GM18507 (cell line): ENCODE results near the gene FAM53B.

Source experiments
- DNase-seq: peaks from one replicate; pipeline ENCODE4 v3.0.0; 2011; ENCODE audit warnings: low read depth; ENCODE audit not compliant: insufficient read length; ENCODE audit errors: extremely low spot score
- FAIRE-seq: peaks from 2 replicates; lab custom pipeline; 2011; peaks lifted over from hg19 to GRCh38; lab: Jason Lieb, UNC

The FAM53B gene

DNA sequence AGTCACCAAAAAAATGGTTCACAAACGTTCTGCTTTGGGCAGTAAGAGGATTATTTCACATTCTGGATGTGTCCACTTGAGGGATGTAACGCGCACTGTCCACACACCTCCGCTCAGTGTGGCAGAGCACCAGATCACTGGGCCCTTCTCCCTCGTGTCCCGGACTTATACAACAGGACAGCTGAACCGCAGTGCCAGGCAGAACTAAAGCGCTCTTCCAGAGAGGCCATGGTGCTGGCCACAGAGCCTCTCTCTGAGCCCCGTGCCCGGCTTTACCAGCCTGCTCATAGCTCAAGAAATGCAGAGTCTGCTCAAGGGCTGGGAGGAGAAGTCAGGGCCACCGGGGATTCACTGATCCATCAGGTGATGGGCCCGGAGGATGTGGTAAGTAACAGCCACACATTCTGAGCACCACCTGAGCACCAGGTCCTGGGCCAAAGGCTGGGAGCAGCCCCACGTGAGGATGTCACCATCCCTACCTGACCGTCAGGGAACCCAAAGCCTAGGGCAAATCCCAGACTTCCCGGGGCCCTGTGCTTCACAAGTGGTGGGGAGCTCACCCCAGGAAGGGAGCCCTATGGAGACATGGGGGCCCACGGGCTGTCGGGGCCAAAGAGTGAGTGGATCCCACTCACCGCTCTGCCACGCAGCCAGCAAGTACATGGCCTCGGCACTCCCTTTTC, 74.9 kb downstream of the FAM53B start:
- FAIRE-seq (no peak), DNase-seq (no peak)

DNA sequence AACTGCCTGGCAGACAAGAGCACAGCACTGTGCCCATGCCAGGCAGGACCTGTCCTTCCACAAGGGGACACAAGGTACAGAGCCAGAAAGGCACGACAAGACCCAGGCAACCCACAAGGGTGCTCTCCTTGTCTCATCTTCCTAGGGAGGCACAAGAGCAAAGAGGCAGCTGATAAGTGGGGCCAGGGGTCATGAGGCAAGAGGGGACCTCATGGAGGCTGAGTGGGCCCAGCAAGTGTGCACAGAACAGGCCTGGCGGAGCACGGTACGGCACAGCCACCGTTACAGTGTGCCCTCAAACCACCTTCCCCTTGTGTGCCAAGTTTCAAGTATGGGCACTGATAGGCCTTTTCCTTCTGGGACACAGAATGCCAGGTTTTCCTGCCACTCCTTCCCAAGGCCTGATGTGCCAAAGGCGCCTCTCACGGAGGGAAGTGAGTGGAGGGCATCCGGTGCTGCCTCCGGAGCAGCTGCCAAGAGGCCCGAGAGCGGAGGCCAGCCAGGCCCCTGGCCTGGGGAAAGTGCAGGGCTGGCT, 75.6 kb downstream of the FAM53B start:
- FAIRE-seq (no peak), DNase-seq (no peak)

DNA sequence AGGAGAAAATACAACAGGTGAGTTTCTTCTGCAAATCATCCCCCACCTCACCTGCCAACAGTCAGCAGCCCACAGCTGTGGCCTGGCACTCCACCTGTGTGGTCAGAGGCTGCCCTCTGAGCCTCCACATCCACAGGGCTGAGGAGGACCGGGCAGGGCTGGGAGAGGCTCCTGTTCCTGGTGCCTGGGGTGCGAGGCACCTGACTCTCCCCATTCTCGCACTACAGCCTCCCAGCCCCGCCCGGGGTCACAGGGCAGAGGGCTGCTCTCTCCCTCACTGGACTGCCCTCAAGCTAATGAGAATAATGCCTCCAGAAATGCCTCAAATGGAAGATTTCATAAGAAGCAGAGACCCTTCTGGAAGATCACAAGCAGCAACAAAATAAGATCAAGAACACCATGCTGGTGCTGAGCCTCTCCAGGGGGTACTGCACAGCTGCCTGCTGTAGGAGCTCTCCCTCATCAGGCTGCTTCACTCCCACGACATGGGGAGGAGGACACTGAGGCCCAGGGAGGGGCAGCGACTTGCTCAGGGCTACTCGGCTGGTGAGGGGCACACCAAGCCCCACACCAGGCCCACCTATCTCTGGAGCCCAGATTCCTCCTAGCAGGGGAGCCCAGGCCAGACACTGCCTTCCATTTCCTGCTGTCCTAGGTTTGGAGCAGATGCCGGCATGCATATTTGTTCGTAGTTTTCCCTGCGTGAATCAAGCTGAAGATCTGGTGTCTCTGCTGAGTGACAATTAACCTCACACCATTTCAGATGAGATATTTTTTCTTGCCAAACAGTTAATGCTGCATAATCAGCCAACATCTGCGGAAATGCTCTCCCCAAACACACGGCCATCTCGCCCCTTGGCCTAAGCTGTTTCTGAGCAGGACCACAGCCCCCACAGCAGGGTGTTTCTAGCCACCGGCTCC, 76.5 kb downstream of the FAM53B start:
- DNase-seq (no peak), FAIRE-seq (no peak)

DNA sequence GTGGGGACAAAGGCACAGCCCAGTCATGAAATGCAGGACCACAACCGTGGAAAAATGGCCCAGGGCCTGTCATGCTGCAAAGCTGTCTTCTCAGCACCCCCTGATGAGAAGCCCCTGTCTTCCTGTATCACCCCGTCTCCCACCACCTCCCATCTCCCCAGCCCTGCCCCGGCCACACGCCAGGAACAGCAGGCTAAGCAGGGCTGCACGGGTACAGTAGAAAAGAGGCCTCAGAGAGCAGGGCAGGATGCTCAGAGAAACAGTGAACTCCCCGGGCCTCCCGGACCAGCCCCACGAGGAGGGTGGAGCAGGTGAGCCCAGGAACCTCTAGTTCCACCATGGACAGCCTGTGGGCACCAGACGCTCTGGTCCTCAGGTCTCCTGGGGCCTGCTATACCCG, 77.7 kb downstream of the FAM53B start:
- DNase-seq (no peak), FAIRE-seq (no peak)

DNA sequence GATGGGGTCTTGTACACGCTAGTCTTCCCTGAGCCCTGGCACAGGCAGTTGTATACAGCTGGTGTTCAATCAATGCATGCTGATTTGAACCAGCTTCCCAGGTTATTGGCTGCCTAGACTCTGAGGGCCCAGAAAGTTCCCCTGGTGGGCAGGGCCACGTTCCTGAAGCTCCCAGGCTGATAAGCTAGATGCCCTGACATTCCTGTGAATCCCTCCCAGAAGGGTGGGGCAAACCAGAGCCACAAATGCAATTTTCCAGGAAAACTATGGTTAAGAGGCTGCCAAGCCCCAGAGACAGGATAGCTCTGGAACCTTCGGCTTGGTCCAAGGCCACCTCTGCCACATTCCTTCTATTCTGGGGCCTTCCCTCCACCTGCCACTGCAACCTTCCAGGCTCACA, 78.2 kb downstream of the FAM53B start:
- no peak for FAIRE-seq
- DNase-seq: no peak

DNA sequence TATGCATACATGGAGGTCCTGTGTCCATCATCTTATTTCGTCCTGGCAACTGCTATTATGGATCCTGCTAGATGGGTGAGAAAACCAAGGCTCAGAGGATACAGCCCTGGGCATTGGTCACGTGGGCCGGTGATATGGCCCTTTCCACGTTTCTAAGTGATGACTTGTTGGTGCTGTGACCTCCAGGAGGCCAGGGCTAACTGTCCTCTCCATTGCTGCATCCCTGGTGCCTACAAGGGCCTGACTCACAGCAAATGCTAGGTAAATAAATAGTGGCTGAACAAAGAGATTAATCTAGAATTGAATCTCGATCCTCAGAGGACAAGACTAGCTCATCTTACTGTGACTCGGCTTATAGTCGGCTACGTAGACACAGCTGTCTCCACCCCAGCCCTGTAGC, 78.6 kb downstream of the FAM53B start:
- FAIRE-seq (no peak), DNase-seq (no peak)

DNA sequence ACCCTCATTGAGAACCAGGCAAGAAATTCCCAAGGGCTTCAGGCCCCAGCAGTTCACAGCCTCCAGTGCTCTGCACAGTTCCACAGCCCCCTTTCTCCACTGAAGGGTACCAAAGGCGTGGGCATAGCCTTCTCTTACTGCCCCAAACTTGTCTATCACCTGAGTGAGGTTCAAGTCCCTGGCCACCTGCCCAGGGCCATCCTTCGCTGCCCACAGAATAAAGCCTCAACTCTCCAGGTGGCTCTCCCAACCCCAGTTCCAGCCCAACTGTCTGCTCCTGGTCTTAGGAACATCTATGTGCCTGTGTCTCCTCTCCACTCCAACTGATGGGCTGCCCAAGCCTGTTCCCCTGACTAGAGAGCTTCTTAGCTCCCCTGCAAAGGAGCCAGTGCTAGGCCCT, 79.1 kb downstream of the FAM53B start:
- DNase-seq: no peak
- no peak for FAIRE-seq

DNA sequence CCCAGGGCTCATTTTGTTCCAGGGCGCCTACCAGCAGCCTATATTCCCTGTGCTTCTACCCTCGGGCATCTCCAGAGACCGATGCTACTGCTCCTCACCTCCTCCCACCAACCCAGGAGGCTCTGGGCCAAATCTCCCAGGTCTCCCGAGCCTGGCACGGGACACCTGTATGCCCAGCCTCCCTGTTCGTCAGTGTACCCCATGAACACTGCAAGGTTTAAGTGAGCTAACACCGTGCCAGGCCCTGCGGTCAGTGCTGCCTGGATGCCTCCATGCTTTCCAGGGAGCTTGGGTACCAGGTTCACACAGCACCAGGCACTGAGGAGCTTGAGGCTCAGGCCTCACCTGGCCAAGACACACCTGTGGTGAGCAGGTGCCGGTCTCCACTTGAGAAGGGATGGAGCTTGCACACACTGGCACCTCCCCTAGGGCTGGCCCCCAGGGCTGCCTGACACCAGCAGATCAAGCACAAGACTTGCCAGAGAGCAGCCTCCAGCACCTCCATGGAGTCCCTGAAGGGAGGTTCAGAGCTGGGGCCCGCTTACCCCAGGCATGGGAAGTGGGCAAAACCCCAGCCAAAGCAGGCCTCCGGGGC, 80.3 kb downstream of the FAM53B start:
- DNase-seq: no peak
- no peak for FAIRE-seq

DNA sequence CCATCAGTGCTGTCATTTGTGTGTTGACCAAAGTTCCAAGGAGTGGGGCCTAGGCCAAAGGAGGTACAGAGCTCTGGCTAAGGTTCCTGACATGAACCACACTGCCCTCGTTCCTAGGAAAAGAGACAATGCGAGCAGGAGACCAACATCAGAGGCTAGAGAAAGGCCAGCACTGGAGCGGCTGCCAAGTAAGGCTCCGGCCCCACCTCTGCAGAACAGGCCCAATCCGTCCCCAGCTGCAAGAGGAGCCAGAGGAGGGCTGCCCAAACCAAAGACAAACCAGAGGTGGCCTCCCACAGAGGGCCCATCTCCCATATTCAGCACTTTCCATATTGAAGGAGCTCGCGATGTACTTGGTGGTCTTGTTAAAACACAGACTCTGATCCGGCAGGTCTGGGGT, 81.0 kb downstream of the FAM53B start:
- no peak for DNase-seq
- FAIRE-seq: no peak

DNA sequence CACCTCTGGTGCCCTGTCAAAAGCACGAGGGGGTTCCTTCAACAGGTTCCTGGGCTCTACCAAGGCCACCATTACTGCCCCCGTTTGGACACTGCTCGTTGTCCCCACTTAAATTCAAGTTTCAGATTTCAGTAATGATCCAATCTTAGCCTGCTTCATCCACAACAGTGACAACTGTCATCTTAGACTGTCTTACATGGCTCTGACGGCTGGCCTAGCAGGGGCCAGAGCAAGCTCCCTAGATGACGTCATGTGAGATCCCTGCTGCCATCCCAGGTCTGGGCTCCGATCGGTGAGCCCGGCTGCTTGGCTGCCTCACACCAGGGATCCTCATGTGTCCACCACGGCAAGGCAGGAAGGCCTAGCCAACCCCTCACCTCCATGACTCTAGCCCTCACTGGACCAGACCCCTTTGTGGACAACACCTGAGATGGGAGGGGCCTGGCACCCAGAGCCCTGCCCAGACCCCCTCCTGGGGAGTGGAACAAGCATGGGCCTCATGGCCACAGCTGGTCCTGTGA, 82.5 kb downstream of the FAM53B start:
- no peak for FAIRE-seq
- DNase-seq: no peak

DNA sequence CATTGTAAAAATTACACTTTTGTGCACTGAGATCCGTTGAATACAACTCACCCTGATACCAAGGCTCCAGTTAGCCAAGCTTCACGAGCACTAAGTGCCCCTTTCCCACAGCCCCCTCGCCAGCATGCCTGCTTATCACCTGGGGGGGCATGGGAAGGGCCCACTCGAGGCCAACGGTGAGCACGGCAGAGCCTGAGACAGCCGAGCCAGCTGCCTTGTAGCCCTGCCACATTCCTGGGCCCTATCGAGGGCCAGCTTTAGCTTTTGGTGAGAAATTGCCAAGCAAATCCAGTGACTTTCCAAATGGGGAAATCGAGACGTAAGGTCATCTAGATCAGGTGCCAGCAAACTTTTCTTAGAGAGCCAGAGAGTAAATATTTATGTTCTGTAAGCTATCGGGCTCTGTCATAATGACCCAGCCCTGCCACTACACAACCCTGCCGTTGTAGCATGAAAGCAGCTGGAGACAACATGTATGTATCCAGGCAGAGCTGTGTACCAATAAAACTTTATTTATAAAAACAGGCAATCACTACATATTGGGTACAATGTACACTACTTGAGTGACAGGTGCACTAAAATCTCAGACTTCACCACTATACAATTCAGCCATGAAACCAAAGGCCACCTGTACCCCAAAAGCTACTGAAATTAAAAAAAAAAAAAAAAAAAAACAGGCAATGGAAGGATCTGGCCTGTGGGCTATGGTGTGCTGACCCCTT, 83.6 kb downstream of the FAM53B start:
- FAIRE-seq (no peak), DNase-seq (no peak)

DNA sequence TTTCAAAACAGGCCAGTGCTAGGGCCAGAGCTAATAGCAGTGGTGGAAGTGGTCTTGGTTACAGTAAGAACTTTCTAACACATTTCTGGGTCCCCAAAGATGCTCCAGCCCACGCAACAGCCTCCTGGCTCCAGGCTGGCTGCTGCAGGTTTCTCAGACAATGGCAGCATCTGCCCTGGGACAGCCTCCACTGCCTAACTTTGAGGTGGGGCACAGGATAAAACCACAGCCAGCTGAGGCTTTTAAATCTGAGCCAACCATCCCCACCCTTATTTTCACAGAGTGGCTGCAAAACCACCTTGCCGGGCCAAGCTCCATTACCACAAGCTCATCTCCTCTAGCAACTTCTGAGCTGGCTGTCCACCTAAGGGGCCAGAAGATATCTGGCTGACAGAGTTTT, 84.8 kb downstream of the FAM53B start:
- DNase-seq (no peak), FAIRE-seq (no peak)

DNA sequence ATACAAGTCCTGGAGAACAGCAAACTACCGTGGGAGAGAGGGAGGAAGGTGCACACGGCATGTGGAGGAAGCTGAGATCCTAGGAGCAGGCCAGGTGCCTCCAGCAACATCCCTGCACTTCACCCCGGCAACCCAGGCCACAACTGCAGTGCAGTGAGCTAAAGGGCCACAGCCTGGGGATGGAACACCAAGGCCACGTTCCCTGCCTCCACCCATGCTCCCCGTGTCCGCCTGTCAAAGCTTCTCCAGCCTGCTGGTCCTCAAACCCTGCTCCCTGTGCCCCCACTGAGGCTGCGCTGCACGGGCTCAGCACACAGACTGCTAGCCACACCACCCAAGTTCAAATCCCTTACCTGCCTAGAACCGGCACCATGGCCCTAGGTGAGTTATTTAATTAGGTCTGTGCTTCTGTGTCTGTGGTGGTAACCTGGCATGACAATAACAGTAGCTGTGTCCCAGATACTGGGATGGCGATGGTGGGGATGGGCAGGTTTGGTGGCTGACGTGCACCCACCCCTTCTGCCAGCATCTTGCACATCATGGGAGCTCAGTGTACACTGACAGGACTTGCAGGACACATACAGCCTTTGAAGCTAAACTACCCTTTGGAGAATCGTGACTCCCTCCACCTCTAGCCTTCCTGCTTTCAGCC, 85.5 kb downstream of the FAM53B start:
- no peak for FAIRE-seq

DNA sequence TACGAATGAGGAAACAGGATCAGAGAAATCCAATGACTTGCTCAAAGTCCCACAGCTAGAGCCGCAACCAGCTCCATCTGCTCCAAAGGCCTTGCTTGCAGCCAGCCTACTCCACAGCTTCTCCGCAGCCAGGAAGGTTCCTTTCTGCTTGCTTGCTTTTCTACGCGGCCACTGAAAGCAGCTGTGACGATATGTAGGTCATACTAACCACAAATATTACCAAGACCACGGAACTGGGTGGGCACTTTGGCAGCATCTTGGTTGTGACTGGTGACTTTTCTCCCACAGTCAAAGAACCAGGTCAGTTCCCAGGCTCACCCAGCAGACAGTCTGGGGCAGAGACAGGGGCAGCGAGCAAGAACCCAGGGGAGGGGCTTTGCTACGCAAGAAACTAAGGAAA, 86.4 kb downstream of the FAM53B start:
- FAIRE-seq (peak; percentile 12), DNase-seq (no peak)

More for the DNA sequence above, 85.5 kb downstream of the FAM53B start:
- no peak for DNase-seq

DNA sequence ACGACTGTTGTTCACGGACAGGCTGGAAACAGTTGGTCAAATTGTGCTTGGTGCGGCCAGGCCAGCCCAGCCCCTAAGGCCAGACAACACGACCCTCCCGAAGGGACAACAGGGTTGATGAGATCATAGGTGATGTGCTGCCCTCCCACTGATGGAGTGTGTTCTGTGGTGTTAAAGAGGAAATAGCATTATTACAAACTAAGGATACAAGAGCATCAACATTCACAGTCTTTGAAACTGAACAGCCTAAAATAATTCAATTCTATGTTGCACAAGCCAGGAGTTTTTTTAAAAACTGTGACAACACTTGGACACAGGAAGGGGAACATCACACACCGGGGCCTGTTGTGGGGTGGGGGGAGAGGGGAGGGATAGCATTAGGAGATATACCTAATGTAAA, 87.6 kb downstream of the FAM53B start:
- FAIRE-seq (no peak), DNase-seq (no peak)

DNA sequence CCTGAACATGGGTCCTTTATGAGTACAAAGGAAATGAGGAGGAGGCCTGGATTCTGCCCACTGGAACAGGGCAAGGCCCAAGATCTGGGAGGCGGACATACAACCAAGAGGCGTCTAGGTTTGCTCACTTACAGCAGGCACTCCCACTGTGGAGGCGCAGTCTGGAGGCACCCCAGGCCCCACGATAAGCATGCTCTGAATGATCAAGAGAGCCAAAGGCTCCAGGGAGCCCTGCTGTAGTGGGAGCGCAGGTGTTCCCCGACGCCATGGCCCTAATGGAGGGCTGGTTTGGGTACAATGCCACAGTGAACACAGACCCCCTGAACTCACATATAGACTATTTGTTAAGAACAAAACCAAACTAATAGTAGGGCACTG, 88.1 kb downstream of the FAM53B start:
- FAIRE-seq (no peak), DNase-seq (no peak)

DNA sequence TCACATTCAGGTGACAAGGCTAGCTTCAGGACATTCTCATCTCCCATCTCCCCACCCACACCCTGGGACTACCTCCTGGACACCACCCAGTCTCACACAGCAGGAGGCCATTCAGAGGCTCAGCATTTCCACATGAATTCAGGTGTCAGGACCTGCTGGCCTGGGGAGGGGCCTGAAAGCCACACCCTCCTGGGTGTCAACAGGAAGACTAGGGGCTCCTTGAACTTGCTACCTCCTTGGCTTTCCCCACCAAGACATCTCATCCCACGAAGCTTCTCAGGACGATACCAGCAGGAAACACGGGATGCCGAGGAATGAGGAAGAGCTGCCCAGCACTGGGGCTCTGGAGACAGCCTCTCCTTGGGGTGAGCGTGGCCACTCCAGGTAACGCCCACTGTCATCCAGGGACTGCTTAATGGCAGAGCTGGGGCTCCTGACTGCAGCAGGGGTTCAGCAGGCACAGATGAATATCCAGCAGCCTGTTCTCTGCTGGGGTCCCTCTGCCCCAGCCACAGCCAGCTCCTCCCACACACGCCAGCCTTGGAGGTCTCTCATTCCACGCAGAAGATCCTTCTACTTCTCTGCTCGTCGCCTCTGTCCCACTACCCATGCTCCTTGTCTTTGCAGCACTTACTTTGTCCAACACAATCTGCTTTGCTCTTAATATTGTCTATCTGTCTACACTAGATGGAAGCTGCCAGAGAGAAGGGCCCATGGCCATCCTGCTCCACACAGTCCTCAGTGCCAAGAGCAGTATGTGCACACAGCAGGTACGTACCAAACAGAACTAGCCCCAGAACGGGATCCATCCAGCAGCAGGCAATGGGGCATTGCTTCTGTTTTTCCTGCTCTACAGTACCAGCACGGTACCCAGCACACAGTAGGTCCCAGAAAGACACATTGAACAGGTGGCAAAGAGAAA, 88.7 kb downstream of the FAM53B start:
- DNase-seq: no peak
- no peak for FAIRE-seq

DNA sequence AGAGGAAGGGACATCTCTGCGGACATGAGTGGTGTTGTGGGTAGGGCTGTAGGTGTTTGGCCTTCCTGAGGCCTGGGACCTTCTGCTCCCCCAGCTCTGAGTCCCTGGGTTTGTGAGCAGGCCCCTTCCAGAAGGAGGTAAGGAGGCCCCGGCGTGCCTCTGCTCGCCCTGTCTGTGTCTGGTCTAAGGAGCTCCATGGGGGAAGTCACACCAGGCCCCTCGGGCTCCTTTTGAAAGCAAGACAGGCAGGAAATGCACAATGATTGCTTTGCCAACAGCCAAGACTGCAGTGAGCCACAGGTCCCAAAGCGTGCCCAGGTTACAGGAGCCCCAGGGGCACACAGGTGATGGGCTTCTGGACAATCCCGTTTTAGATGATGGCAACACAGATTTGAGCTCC, 89.5 kb downstream of the FAM53B start:
- FAIRE-seq: no peak

More for the DNA sequence above, 89.5 kb downstream of the FAM53B start:
- no peak for DNase-seq
